HG03108 (cell line): Measurements from ENCODE around the gene GJB3.
A peak's percentile ranks its signal among the peaks of the same experiment; 100 is the strongest.
"Not testable (repeated sequence)": the region's sequence is repeated elsewhere in the genome, so short reads cannot be mapped to it uniquely, and the experiment has no call there.

Experiments used
- ATAC-seq: cut with Tn5 transposase; IDR thresholded peaks from one replicate; pipeline ENCODE4 v1.9.1; 2021; ENCODE audit warnings: moderate library complexity; ENCODE audit not compliant: unreplicated experiment

The GJB3 gene

DNA sequence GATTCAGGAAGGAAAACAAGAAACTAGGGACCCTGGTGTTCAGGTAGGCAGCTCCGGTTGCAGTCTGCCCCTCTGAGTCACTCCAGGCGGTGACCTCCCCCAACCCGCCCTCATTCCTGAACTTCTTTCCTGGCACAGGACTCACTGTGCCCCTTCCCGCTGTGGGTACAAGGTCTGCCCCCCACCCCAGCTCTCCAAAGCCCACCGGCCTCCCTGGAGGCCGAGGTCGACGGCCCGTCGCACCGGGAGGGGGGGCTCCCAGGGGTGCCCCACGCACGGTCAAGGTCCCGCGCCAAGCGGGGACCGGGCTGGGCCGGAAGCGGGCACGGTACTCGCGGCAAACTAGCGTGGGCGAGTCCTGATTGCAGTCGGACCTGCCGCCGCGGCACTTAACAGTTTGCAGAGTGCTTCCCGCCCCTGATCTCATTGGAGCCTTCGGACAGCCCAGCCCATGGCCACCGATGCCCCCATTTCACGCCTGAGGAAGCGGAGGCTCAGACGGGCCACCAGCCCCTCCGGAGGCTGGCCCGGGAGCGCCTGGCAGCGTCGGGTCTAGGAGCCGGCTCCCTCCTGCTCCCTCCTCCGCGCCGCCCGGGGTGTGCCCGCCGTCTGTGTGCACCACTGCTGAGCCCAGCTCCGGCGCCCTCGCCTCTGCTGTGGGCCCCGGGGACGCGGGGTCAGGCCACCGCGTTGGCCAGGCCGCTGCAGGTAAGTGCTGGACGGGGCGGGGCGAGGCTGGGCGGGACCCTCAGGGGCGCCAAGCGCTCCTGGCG is at the start of gene GJB3:
Gene GJB3 (plus strand): TSS at position 144 of the 773 bp plus-strand sequence. CDS start 3,549 bp downstream, outside the sequence.
- no peak for ATAC-seq

DNA sequence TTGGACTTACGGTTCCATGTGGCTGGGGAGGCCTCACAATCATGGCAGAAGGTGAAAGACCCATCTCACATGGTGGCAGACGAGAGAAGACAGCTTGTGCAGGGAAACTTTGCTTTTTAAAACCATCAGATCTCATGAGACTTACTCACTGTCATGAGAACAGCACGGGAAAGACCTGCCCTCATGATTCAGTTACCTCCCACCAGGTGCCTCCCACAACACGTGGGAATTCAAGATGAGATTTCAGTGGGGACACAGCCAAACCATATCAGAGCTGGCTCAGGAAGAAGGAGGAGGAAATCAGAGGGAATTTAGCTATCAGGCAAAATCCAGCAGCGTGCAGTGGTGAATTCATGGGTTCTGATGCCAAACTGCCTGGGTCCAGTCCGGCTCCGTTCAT is 48.2 kb upstream of the GJB3 start:
- not testable (repeated sequence) for ATAC-seq

DNA sequence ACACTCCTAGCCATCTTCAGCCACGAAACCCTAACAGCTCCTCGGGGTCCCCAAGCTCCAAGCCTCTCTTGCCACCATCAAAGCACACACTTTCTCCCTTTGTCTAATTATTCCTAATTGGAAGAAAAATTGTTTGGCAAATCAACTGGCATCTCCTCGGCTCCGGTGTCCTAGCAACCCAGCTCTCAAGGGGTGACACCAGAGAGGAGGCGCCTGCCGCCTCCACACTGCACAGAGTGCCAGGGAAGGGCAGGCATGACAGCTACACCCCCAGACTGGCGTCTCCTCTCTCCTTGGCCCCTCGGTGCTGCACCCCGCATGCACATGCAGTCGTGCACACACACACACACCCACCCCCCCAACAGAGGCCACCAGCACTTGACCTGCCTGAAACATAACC is 44.3 kb upstream of the GJB3 start:
- no peak for ATAC-seq

DNA sequence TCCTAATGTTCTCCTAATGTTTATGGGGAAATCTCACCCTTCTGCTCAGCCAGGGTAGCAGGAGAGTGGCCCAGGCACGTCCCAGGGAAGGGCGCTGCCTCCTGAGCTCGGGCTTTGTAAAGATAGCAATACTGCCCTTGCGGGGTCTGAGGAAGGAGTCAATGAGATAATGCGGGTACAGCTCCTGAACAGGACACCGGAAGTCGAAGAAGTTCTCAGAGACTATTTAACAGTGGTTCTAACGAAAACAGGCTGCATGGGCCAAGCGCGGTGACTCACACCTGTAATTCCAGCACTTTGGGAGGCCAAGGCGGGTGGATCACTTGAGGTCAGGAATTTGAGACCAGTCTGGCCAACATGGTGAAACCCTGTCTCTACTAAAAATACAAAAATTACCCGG is 43.8 kb upstream of the GJB3 start:
- ATAC-seq: not testable (repeated sequence)

DNA sequence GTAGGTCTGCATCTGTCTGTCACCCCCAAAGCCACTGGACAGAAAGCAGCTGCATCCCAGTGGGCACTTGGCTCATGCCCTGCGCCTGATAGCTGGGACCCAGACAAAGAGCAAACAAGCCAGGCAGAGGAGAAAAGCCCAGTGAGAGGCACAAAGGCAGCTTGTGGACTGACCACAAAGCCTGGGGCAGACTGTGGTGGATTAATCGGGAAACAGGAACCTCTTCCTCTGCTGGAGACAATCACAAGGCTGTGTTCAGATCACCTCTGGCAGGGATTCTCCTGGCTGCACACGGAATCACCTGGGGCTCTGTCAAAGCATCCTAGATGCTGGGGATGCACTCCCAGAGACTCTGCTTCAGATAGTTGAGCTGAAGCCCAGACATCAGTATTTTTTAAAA is 41.4 kb upstream of the GJB3 start:
- no peak for ATAC-seq

DNA sequence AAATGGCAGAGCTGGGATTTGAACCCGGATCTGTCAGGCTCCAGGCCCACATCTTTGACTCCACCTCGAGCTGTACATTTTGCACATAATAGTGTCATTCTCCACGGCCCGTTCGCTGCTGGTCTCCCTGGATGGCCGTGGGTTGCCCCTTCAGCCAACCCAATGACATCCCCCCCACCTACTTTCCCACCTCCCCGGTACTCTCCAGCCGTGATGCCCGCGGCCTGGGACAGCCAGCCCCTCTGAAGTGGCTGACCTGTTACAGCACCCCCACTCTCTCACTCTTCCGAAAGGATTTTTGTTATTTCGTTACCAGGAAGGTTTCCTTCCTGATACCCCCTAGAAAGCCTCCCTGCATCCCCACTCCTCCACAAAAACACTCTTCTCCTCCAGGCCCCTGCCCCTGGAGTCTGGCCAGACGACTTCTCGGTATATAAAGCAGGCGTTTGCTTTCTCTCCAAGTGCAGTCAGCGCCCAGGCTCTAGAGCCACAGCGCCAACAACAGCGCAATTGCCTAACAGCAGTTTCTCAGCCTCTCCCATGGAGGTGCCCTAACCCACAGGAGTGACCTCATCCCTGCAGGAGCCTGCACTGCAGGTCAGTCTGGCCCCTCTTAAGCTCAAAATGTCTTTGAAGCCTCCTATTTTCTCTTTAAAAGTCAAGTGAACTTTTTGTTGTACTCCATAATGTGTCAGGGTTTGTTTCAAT is 40.7 kb upstream of the GJB3 start:
- no peak for ATAC-seq

DNA sequence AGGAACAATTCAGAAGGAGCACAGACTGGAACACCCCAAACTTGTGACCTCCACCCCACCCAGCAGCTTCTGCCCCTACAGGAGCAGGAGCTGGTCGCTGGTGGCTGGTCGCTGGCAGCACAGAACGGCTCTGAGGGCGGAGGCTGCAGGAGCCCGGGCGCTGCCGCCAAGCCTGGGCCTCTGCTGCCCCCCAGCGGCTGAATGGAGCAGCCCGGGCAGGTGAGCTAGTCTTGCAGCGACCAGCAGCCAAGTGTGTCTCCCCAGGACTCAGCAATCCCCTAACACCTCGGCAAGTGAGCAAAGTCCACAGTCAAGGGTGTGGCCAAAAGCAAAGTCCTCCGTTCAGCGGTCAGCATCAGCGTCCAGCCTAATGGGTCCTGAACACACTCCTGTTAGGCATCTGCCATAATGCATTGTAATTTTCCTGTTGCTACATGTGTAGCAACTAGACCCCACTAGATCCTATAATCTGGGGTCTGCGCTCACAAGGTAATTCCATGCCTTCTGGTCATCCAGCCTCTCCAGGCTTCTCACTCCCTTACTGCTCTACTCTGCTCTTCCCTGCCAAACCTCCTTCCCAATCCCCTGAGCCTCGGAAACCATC is 38.2 kb upstream of the GJB3 start:
- peak; percentile 50 for ATAC-seq

DNA sequence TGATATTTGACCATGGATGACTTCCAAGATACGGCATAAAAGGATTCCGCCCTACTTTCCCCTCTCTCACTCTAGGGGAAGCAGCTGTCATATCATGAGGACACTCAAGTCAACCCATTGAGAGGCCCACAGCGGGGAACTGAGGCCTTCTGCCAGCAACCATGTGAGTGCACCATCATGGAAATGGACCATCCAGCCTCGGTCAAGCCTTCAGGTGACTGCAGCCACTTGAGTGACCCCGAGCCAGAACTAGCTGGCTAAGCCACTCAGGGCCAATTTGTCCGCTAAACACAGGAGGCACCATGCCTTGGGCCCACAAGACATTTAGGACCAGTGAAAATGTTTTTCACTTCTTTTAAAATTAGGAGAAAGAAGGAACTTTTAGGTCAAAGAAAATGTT is 37.2 kb upstream of the GJB3 start:
- no peak for ATAC-seq

DNA sequence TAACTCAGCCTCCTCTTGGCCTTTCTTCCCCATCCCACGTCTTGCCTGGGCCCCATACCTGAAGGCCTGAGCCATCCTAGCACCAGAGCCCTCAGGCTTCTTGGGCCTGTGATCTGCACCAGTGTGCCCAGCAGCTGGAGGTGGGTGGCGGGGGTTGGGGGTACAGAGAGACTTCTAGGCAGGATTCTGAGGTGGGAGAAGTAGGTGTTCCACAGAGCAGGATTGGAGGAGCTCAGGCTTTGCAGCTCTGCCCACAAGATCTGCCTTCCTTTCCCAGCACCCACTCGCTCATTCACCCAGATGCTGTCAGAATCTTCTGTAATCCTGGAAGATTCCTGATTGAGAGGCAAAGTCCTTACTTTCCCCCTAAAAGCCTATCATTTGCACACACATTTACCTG is 36.2 kb upstream of the GJB3 start:
- ATAC-seq: no peak

DNA sequence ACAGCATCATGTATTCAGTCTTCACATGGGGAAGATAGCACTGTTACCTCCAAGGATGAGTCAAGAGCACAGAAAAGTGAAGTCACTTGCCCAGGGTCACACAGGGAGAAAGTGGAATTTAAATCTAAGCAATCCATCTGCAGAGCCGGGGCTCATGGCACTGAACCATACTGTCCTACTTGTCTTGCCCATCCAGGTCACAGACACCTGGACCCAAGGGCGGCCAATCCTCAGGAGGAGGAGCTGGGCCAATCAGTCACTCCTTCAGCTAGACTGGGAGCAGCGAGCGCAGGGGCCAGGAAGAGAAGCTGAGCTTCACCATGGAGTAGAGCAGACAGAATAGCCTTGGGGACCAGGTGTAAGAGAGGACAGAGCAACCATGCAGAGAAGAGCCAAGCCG is 35.3 kb upstream of the GJB3 start:
- ATAC-seq: no peak

DNA sequence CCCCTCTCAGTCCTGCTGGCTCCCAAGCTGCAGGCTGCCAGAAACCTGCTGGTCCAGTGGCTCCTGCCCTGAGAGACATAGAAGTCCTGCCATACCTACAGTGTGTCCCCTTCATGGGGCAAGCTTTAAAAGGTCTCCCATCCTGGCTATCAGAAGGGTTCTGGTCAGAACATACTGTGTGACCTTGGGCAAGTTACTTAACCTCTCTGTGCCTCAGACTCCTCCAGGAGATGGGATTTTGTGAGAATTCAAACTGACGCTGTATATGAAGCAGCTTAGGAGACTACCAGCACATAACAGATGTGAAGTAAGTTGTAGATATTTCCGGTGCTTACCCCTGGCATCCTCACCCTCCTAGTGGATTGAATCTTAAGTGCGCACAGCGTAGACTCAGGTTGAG is 34.9 kb upstream of the GJB3 start:
- ATAC-seq: no peak

DNA sequence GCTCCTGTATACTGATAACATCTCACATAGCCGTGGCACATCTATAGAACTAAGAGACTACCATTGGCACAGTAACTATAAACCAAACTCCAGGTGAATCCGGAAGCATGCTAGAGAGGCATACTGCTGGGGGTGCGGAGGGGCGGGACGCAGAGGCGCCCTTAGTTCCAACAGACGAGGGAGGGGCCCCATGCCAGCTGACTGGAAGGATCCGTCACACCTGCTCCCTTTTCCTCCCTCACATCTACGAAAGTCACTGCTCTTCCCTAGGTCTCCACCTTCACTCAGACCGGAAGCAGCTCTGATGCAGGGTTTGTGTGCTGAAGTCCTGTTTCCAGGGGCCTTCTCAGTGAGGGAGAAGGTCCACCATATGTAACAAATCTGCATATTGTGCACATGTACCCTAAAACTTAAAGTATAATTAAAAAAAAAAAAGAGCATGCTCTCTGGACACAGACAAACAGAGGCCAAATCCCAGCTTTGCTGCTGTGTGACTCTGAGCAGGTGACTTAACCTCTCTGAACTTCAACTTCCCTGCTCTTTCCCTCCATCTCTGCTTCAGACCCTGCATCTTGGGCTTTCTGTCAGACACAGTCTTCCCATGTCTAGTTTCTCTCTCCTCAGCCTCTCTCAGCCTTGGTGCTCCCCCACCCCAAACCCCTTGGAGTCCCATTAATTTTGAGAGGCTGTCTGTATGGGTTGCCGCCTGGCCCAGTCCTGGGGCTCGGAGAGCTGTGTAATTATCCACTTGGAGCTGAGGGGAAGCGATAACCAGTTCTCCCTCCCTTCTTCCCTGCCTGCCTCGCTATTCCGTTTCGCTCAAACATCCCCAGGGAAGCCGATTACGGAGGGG is 34.0 kb upstream of the GJB3 start:
- ATAC-seq: no peak

DNA sequence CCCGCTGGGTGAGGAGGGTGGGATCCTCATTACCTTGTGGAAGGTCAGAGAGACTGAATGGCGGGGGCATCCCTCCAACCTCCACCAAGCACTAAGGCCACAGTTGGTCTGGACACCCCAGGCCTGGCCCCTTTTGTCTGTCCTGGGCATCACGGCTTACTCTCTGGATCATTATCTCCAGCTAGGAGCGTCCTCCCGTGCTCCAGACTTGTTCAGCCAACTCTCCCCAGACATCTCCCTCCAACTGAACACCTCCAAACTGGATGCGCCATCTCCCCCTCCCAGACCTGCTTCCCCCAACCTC is 33.4 kb upstream of the GJB3 start:
- no peak for ATAC-seq

DNA sequence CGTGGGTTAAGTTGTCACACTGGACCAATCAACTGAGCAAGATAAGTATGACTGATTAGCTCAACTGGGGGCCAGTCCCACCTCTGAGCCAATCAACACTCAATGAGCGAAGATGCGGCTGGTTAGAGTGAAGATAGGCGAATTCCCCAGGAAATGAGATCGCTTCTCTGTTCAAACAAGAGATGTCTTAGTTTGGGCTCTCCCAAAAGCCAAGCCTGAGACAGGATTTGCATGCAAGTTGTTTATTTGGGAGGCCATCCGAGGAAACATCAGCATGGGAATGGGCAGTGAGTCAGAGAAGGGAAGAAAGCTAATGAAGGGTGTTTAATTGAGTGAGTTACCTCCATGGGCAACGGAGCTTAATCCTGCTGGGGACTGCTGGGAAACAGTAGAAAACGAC is 31.0 kb upstream of the GJB3 start:
- no peak for ATAC-seq

DNA sequence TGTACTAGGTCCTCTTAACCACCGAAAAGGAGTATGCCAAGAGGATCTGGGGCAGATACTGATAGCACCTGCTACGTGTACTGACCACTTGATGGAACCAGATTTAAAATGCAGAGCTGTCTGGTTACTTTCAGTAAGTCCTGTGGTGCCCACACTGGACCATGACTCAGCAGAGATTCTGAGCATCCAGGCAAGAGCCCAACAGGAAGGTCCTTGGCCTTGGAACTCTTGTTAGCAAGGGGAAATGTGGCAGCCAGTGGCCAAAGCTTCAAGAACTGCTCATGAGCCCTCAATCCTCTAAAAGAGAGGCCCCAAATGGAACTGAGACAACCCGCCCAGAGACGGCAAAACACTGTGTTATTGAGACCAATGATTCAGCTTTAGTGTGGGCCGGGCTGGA is 30.4 kb upstream of the GJB3 start:
- no peak for ATAC-seq

DNA sequence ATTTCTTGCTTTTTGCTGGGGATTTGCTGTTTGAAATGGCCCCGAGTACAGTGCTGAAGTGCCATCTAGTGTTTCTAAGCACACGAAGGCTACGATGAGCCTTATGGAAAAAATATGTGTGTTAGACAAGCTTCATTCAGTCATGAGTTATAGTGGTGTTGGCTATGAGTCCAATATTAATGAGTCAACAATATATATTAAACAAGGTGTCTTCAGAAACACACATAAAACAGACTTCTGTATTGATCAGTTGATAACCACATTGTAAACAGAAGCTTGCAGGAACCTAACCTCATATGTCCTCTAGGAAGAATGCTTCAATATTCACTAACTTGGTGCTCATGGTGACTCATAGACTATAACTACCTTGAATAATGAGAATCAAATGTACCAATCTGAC is 27.9 kb upstream of the GJB3 start:
- no peak for ATAC-seq

DNA sequence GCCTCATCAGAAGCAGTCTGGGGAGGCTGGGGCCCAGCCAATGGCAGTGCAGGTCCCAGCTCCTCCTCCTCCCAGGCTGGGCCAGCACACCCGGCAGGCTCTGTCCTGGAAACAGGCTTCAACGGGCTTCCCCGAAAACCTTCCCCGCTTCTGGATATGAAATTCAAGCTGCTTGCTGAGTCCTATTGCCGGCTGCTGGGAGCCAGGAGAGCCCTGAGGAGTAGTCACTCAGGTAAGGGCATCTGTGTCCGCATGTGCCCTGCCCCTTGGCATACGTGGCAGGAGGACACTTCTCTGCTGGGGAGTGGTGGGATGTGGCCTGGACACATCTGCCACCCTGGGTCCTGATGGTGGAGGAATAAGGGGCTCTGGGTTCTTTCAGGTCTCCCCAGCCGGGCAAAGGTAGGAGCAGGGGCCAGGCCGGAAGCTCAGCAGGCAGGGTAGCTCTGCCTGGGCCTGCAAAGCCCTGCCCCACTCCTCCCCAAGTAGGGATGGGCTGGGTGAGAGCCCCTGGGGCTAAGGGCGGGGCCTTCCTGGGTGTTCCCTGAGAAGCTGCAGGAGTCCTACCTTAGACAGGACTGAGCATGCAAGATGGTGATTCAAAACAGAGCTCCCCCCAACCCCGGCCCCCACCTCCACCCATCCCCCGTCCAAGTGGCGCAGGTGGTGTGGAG is 25.9 kb upstream of the GJB3 start, which contains the start of gene GJB5:
Gene GJB5 (plus strand): TSS at position 84 of the 674 bp plus-strand sequence. CDS start 2,284 bp downstream, outside the sequence.
- ATAC-seq: no peak

DNA sequence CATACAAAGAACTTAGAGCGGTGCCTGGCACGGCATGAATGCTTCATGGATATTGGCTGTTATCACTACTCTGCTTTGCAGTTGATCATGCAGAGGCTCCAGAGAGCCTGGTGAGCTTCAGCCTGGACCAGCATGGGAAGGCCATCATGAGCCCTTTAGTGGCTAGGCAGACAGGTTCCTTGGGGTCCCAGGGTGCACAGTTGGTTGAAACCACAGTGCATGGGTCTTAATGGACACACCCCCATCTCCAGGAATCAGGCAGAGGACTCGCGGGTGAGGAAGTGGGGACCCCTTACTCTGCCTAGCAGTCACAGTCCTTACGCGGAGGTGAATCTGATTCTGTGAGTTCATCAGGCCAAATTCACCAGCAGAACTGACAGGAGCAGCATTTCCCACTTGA is 25.1 kb upstream of the GJB3 start:
- ATAC-seq: no peak

DNA sequence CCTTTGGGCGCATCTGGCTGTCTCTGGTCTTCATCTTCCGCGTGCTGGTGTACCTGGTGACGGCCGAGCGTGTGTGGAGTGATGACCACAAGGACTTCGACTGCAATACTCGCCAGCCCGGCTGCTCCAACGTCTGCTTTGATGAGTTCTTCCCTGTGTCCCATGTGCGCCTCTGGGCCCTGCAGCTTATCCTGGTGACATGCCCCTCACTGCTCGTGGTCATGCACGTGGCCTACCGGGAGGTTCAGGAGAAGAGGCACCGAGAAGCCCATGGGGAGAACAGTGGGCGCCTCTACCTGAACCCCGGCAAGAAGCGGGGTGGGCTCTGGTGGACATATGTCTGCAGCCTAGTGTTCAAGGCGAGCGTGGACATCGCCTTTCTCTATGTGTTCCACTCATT is 23.6 kb upstream of the GJB3 start:
- no peak for ATAC-seq

DNA sequence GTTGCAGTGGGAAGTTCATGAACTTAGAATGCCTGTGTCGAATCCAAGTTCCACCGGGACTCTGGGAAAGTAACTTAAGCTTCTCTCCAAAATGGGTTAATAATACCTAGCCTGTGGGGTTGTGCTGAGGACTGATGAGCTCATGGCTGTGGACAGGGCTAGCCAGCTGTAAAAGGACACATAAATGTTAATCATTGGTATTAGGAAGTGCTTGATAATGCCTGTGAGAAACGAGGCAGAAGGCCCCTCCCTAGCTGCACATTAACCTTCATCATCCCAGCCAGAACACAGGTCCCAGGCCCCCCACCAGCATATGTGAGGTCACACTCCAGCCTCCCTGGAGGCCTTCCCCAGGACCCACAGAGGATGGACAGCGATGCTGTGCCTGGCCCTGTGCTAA is 22.3 kb upstream of the GJB3 start:
- no peak for ATAC-seq
